ENCODE data around the gene RCN1.

RCN1 gene

GRCh38 chr11:32154275-32154674, 63.4 kb downstream of the RCN1 start:
- in situ Hi-C loops (cut with HindIII; ENCODE audit: low sequenced_read_pairs), result no loop called here
- DNase-seq (ENCODE audit: low read depth, low spot score), result peak; percentile 25
- TF ChIP-seq CTCF (IDR thresholded peaks at IDR 0.05; ENCODE audit: low read depth, low read length), result peak; percentile 18
- no peak overlapping the region for H3K4me3 ChIP-seq (ENCODE audit: low read depth, low read length)
